Neuronal stem cell (in vitro differentiated cells): Measurements from ENCODE around the gene TPM2.
A peak's percentile ranks its signal among the peaks of the same experiment; 100 is the strongest.

Experiments
- DNase-seq: peaks from one replicate; pipeline ENCODE4 v3.0.0-alpha.2; 2013; ENCODE audit warnings: low spot score
- H2AFZ ChIP-seq: one replicate; pipeline ENCODE4 v1.6.1; 2013; ENCODE audit warnings: mild to moderate bottlenecking, low read length, inconsistent platforms
- H2AK5ac ChIP-seq: 2 replicates; pipeline ENCODE4 v1.6.1; 2013; ENCODE audit warnings: low read depth, mild to moderate bottlenecking, inconsistent platforms, low read length, moderate library complexity, mixed read lengths
- H2BK120ac ChIP-seq: 2 replicates; pipeline ENCODE4 v1.6.1; 2013; ENCODE audit warnings: low read depth, mild to moderate bottlenecking, inconsistent platforms, low read length, moderate library complexity, mixed read lengths
- H2BK12ac ChIP-seq: one replicate; pipeline ENCODE4 v1.6.1; 2013; ENCODE audit warnings: low read length, inconsistent platforms
- H2BK15ac ChIP-seq: 2 replicates; pipeline ENCODE4 v1.6.1; 2013; ENCODE audit warnings: mild to moderate bottlenecking, low read length, inconsistent platforms, mixed read lengths
- H2BK5ac ChIP-seq: one replicate; pipeline ENCODE4 v1.6.1; 2013; ENCODE audit warnings: inconsistent platforms, mild to moderate bottlenecking, low read length, moderate library complexity
- H3K14ac ChIP-seq: one replicate; pipeline ENCODE4 v1.6.1; 2013; ENCODE audit warnings: low read length, inconsistent platforms
- H3K18ac ChIP-seq: 2 replicates; pipeline ENCODE4 v1.6.1; 2013; ENCODE audit warnings: low read length, inconsistent platforms
- H3K23ac ChIP-seq: 2 replicates; pipeline ENCODE4 v1.6.1; 2013; ENCODE audit warnings: low read depth, mild to moderate bottlenecking, mixed read lengths, low read length, inconsistent platforms; ENCODE audit not compliant: poor library complexity
- H3K27ac ChIP-seq: replicated peaks from 3 replicates; pipeline ENCODE4 v1.5.1; 2013; ENCODE audit warnings: low read length, inconsistent platforms
- H3K27me3 ChIP-seq, 3 experiments: 2 replicates each; pipeline ENCODE4 v1.6.1; 2013; ENCODE audit warnings: low read length in 3 of 3, mild to moderate bottlenecking in 2 of 3, inconsistent platforms in 1 of 3, low read depth in 1 of 3, mixed read lengths in 1 of 3, moderate library complexity in 1 of 3; ENCODE audit not compliant: control insufficient read depth in 3 of 3, insufficient read depth in 3 of 3
- H3K36me3 ChIP-seq, 2 donors: replicated peaks in 1 of 2; 2 replicates each; pipeline ENCODE4 v1.6.1; 2013; ENCODE audit warnings: low read length in 2 of 2; ENCODE audit not compliant: control insufficient read depth in 2 of 2, insufficient read depth in 2 of 2
- H3K4ac ChIP-seq: 2 replicates; pipeline ENCODE4 v1.6.1; 2013; ENCODE audit warnings: inconsistent platforms, mild to moderate bottlenecking, low read length, moderate library complexity
- H3K4me1 ChIP-seq, 2 donors: 1 replicate in 1 of 2; 2 replicates in 1 of 2; pipeline ENCODE4 v1.6.1; 2013; ENCODE audit warnings: low read length in 2 of 2, low read depth in 1 of 2; ENCODE audit not compliant: control insufficient read depth in 2 of 2, insufficient read depth in 1 of 2
- H3K4me2 ChIP-seq: one replicate; pipeline ENCODE4 v1.6.1; 2013; ENCODE audit warnings: mild to moderate bottlenecking, low read length, inconsistent platforms; ENCODE audit not compliant: insufficient read depth, poor library complexity, severe bottlenecking
- H3K4me3 ChIP-seq, 2 donors: 2 replicates each; pipeline ENCODE4 v1.5.1; 2013; ENCODE audit warnings: low read length in 2 of 2, mild to moderate bottlenecking in 2 of 2, inconsistent platforms in 1 of 2, moderate library complexity in 1 of 2
- H3K79me1 ChIP-seq: one replicate; pipeline ENCODE4 v1.6.1; 2013; ENCODE audit warnings: low read depth, mild to moderate bottlenecking, inconsistent platforms, low read length, moderate library complexity
- H3K9ac ChIP-seq: one replicate; pipeline ENCODE4 v1.6.1; 2013; ENCODE audit warnings: mild to moderate bottlenecking, low read depth, low read length, inconsistent platforms; ENCODE audit not compliant: poor library complexity
- H3K9me3 ChIP-seq, 2 donors: replicated peaks in 1 of 2; 2 replicates each; pipeline versions ENCODE3 to v1.6.1; 2013; ENCODE audit warnings: low read length in 2 of 2, mild to moderate bottlenecking in 2 of 2, inconsistent platforms in 1 of 2, low read depth in 1 of 2, mixed read lengths in 1 of 2, moderate library complexity in 1 of 2; ENCODE audit not compliant: control insufficient read depth in 2 of 2, insufficient read depth in 1 of 2
- H4K8ac ChIP-seq: one replicate; pipeline ENCODE4 v1.6.1; 2013; ENCODE audit warnings: low read depth, mild to moderate bottlenecking, inconsistent platforms, low read length, moderate library complexity
- H4K91ac ChIP-seq: one replicate; pipeline ENCODE4 v1.6.1; 2013; ENCODE audit warnings: low read length, low read depth, mild to moderate bottlenecking, inconsistent platforms; ENCODE audit not compliant: poor library complexity
- WGBS, 2 donors: extraction: QIAGEN DNeasy Blood & Tissue Kit; methylation state at CpG; one replicate each; pipeline ENCODE4 v1.1.7; 2013; ENCODE audit warnings: missing lambda C conversion rate in 2 of 2, mixed read lengths in 1 of 2; ENCODE audit not compliant: insufficient read length in 2 of 2, insufficient replicate concordance in 1 of 2; ENCODE audit errors: extremely low coverage in 2 of 2; 5-methylcytosine and 5-hydroxymethylcytosine counted together

The TPM2 gene

GRCh38 chr9:35731415-35732184, 41.9 kb upstream of the TPM2 start:
- DNase-seq: peak; percentile 24
- Histone ChIP-seq H3K9ac (peak overlapping the region; percentile 96), H2BK5ac (no peak overlapping the region), H3K18ac (peak overlapping the region; percentile 91), H3K4ac (no peak overlapping the region), H3K4me1 (peaks cover 45 to 49% of the 10 kb centered on the region in 2 donors), H3K4me3 (peak overlapping the region; percentile 74 to 97), H2AK5ac (peak overlapping the region; percentile 20), H3K27me3 (no peaks in the 10 kb centered on the region), H3K27ac (peak overlapping the region; percentile 98), H3K79me1 (peaks cover 3% of the 10 kb centered on the region), H3K4me2 (peak overlapping the region; percentile 58), H3K23ac (peak overlapping the region; percentile 37), H2BK12ac (no peak overlapping the region), H4K8ac (no peak overlapping the region), H2BK120ac (no peak overlapping the region), H2AFZ (peak overlapping the region; percentile 90), H4K91ac (no peak overlapping the region), H3K9me3 (no peaks in the 10 kb centered on the region), H3K14ac (no peak overlapping the region), H2BK15ac (peak overlapping the region; percentile 19), H3K36me3 (peaks cover 18 to 49% of the 10 kb centered on the region in 2 donors)
- WGBS, 2 donors: no CpG with 5 or more reads among the region's 47 CpGs

- no peak overlapping the region for H2BK15ac ChIP-seq
- H3K18ac ChIP-seq: no peak overlapping the region
- H2BK120ac ChIP-seq: no peak overlapping the region
- peaks cover 8 to 46% of the 10 kb centered on the region in 2 donors for H3K36me3 ChIP-seq
- WGBS, 2 donors: 100% methylated on average over 1 to 2 of the region's 2 CpGs
- H3K23ac ChIP-seq: no peak overlapping the region
- no peaks in the 10 kb centered on the region for H3K9me3 ChIP-seq
- H3K27ac ChIP-seq: peak overlapping the region; percentile 1
- no peak overlapping the region for H4K8ac ChIP-seq
- H3K4ac ChIP-seq: no peak overlapping the region
- H2BK12ac ChIP-seq: no peak overlapping the region
- H3K4me3 ChIP-seq: peak overlapping the region in 1 of 2 donors; percentile 74
- peak overlapping the region; percentile 29 for H3K4me2 ChIP-seq
- DNase-seq: no peak
- no peak overlapping the region for H4K91ac ChIP-seq
- H3K4me1 ChIP-seq: peaks cover 46 to 48% of the 10 kb centered on the region in 2 donors
- H2BK5ac ChIP-seq: no peak overlapping the region
- no peak overlapping the region for H3K14ac ChIP-seq
- H2AFZ ChIP-seq: no peak overlapping the region
- H2AK5ac ChIP-seq: no peak overlapping the region
- no peaks in the 10 kb centered on the region for H3K27me3 ChIP-seq
- H3K79me1 ChIP-seq: peaks cover 3% of the 10 kb centered on the region
- no peak overlapping the region for H3K9ac ChIP-seq
Measured at GRCh38 chr9:35730486-35730854, 40.7 kb upstream of the TPM2 start.

GRCh38 chr9:35729700-35730485, 40.2 kb upstream of the TPM2 start:
- no peaks in the 10 kb centered on the region for H3K27me3 ChIP-seq
- H2AFZ ChIP-seq: no peak overlapping the region
- H3K4me2 ChIP-seq: peak overlapping the region; percentile 22
- peaks cover 3% of the 10 kb centered on the region for H3K79me1 ChIP-seq
- no peak overlapping the region for H2BK5ac ChIP-seq
- WGBS, 2 donors: no CpG with 5 or more reads among the region's 6 CpGs
- peaks cover 9 to 46% of the 10 kb centered on the region in 2 donors for H3K36me3 ChIP-seq
- no peak overlapping the region for H2AK5ac ChIP-seq
- no peak overlapping the region for H2BK120ac ChIP-seq
- H3K4me3 ChIP-seq: peak overlapping the region in 1 of 2 donors; percentile 74
- H2BK12ac ChIP-seq: no peak overlapping the region
- H3K4ac ChIP-seq: no peak overlapping the region
- H4K8ac ChIP-seq: no peak overlapping the region
- H2BK15ac ChIP-seq: no peak overlapping the region
- H3K14ac ChIP-seq: no peak overlapping the region
- no peaks in the 10 kb centered on the region for H3K9me3 ChIP-seq
- peaks cover 46 to 48% of the 10 kb centered on the region in 2 donors for H3K4me1 ChIP-seq
- DNase-seq: peak; percentile 31
- H3K9ac ChIP-seq: no peak overlapping the region
- H3K27ac ChIP-seq: peak overlapping the region; percentile 30
- H4K91ac ChIP-seq: no peak overlapping the region
- no peak overlapping the region for H3K23ac ChIP-seq
- H3K18ac ChIP-seq: no peak overlapping the region

GRCh38 chr9:35729101-35729500, 39.4 kb upstream of the TPM2 start:
- Histone ChIP-seq H3K9ac (no peak overlapping the region), H3K36me3 (peaks cover 15 to 46% of the 10 kb centered on the region in 2 donors), H2AK5ac (peak overlapping the region; percentile 57), H2BK5ac (no peak overlapping the region), H2BK120ac (no peak overlapping the region), H3K4me2 (peak overlapping the region; percentile 36), H3K9me3 (no peaks in the 10 kb centered on the region), H3K23ac (no peak overlapping the region), H3K27me3 (no peaks in the 10 kb centered on the region), H3K18ac (peak overlapping the region; percentile 61), H3K14ac (no peak overlapping the region), H3K27ac (peak overlapping the region; percentile 79), H3K4me3 (peak overlapping the region in 1 of 2 donors; percentile 12), H4K8ac (no peak overlapping the region), H3K4ac (no peak overlapping the region), H4K91ac (no peak overlapping the region), H3K79me1 (peaks cover 3% of the 10 kb centered on the region), H2AFZ (no peak overlapping the region), H3K4me1 (peaks cover 46 to 48% of the 10 kb centered on the region in 2 donors), H2BK15ac (no peak overlapping the region), H2BK12ac (no peak overlapping the region)
- no peak for DNase-seq
- no CpG with 5 or more reads among the region's 3 CpGs for WGBS, 2 donors
